Measurements from ENCODE around the gene SLC38A1.
"Not testable (repeated sequence)": the region's sequence is repeated elsewhere in the genome, so short reads cannot be mapped to it uniquely, and the experiment has no call there.

SLC38A1 gene

GRCh38 chr12:46300910-46301309 lies 32.1 kb upstream of the SLC38A1 start:
- no peaks in the 10 kb centered on the region for H3K4me1 ChIP-seq
- H3K27me3 ChIP-seq (ENCODE audit: control insufficient read depth, insufficient read depth, low read length) = no peaks in the 10 kb centered on the region
- H2AFZ ChIP-seq = no peak overlapping the region
- no peak overlapping the region for H3K4me3 ChIP-seq (ENCODE audit: low read depth, low read length)
- no peak overlapping the region for H3K9ac ChIP-seq
- H3K9me3 ChIP-seq (ENCODE audit: control insufficient read depth, low read length) = no peaks in the 10 kb centered on the region
- H3K79me2 ChIP-seq = no peaks in the 10 kb centered on the region
- H3K27ac ChIP-seq = no peak overlapping the region
- TF ChIP-seq CTCF (IDR thresholded peaks at IDR 0.05) = no peak
- no peaks in the 10 kb centered on the region for H3K36me3 ChIP-seq (ENCODE audit: control insufficient read depth, insufficient read depth, low read length)
- no peak overlapping the region for H3K4me2 ChIP-seq (ENCODE audit: low read length)

GRCh38 chr12:46299851-46300250 lies 31.0 kb upstream of the SLC38A1 start:
- no peaks in the 10 kb centered on the region for H3K4me1 ChIP-seq
- no peak overlapping the region for H2AFZ ChIP-seq
- no peak overlapping the region for H3K9ac ChIP-seq
- no peaks in the 10 kb centered on the region for H3K27me3 ChIP-seq (ENCODE audit: control insufficient read depth, insufficient read depth, low read length)
- H3K79me2 ChIP-seq = no peaks in the 10 kb centered on the region
- no peak overlapping the region for H3K4me2 ChIP-seq (ENCODE audit: low read length)
- no peak overlapping the region for H3K27ac ChIP-seq
- no peaks in the 10 kb centered on the region for H3K9me3 ChIP-seq (ENCODE audit: control insufficient read depth, low read length)
- H3K4me3 ChIP-seq (ENCODE audit: low read depth, low read length) = no peak overlapping the region
- TF ChIP-seq CTCF (IDR thresholded peaks at IDR 0.05) = no peak
- no peaks in the 10 kb centered on the region for H3K36me3 ChIP-seq (ENCODE audit: control insufficient read depth, insufficient read depth, low read length)

- Histone ChIP-seq H3K4me1 (no peaks in the 10 kb centered on the region), H3K36me3 (ENCODE audit: control insufficient read depth, insufficient read depth, low read length) (no peaks in the 10 kb centered on the region), H3K4me3 (ENCODE audit: low read depth, low read length) (no peak overlapping the region), H3K27ac (no peak overlapping the region), H2AFZ (no peak overlapping the region), H3K9ac (no peak overlapping the region), H3K9me3 (ENCODE audit: control insufficient read depth, low read length) (no peaks in the 10 kb centered on the region), H3K79me2 (no peaks in the 10 kb centered on the region), H3K4me2 (ENCODE audit: low read length) (no peak overlapping the region), H3K27me3 (ENCODE audit: control insufficient read depth, insufficient read depth, low read length) (no peaks in the 10 kb centered on the region)
- no peak for TF ChIP-seq CTCF (IDR thresholded peaks at IDR 0.05)
These were observed 29.4 kb upstream of the SLC38A1 start for GRCh38 chr12:46298261-46298660.

- Histone ChIP-seq H3K9ac (no peak overlapping the region), H3K9me3 (ENCODE audit: control insufficient read depth, low read length) (no peaks in the 10 kb centered on the region), H3K4me3 (ENCODE audit: low read depth, low read length) (no peak overlapping the region), H3K27me3 (ENCODE audit: control insufficient read depth, insufficient read depth, low read length) (no peaks in the 10 kb centered on the region), H3K27ac (no peak overlapping the region), H3K4me1 (no peaks in the 10 kb centered on the region), H3K79me2 (no peaks in the 10 kb centered on the region), H2AFZ (no peak overlapping the region), H3K36me3 (ENCODE audit: control insufficient read depth, insufficient read depth, low read length) (no peaks in the 10 kb centered on the region), H3K4me2 (ENCODE audit: low read length) (no peak overlapping the region)
- TF ChIP-seq CTCF (IDR thresholded peaks at IDR 0.05) = no peak
These were observed 28.0 kb upstream of the SLC38A1 start for GRCh38 chr12:46296822-46297221.

- no peak overlapping the region for H3K9ac ChIP-seq
- H3K36me3 ChIP-seq (ENCODE audit: control insufficient read depth, insufficient read depth, low read length) = no peaks in the 10 kb centered on the region
- no peak for TF ChIP-seq CTCF (IDR thresholded peaks at IDR 0.05)
- no peaks in the 10 kb centered on the region for H3K27me3 ChIP-seq (ENCODE audit: control insufficient read depth, insufficient read depth, low read length)
- no peak overlapping the region for H2AFZ ChIP-seq
- no peaks in the 10 kb centered on the region for H3K79me2 ChIP-seq
- H3K4me1 ChIP-seq = no peaks in the 10 kb centered on the region
- H3K4me3 ChIP-seq (ENCODE audit: low read depth, low read length) = no peak overlapping the region
- no peak overlapping the region for H3K4me2 ChIP-seq (ENCODE audit: low read length)
- H3K9me3 ChIP-seq (ENCODE audit: control insufficient read depth, low read length) = no peaks in the 10 kb centered on the region
- no peak overlapping the region for H3K27ac ChIP-seq
These were observed 24.0 kb upstream of the SLC38A1 start for GRCh38 chr12:46292754-46293402.

- H3K4me1 ChIP-seq; H3K79me2 ChIP-seq; H3K36me3 ChIP-seq (ENCODE audit: control insufficient read depth, insufficient read depth, low read length); H3K27ac ChIP-seq; H2AFZ ChIP-seq; H3K9ac ChIP-seq; H3K27me3 ChIP-seq (ENCODE audit: control insufficient read depth, insufficient read depth, low read length); H3K9me3 ChIP-seq (ENCODE audit: control insufficient read depth, low read length); H3K4me2 ChIP-seq (ENCODE audit: low read length); H3K4me3 ChIP-seq (ENCODE audit: low read depth, low read length): not testable (repeated sequence)
These were observed 23.1 kb upstream of the SLC38A1 start for GRCh38 chr12:46291953-46292352.

GRCh38 chr12:46285177-46285576 lies 16.3 kb upstream of the SLC38A1 start:
- not testable (repeated sequence) for H3K27me3 ChIP-seq (ENCODE audit: control insufficient read depth, insufficient read depth, low read length); H3K9ac ChIP-seq; H3K27ac ChIP-seq

More at GRCh38 chr12:46285177-46285576, 16.3 kb upstream of the SLC38A1 start:
- H3K4me3 ChIP-seq (ENCODE audit: low read depth, low read length); H3K4me1 ChIP-seq; H3K9me3 ChIP-seq (ENCODE audit: control insufficient read depth, low read length); H3K79me2 ChIP-seq; H3K36me3 ChIP-seq (ENCODE audit: control insufficient read depth, insufficient read depth, low read length); H3K4me2 ChIP-seq (ENCODE audit: low read length); H2AFZ ChIP-seq: not testable (repeated sequence)

Data from parathyroid adenoma (tissue), 2 donors.